DND-41 (cell line): ENCODE measurements around the gene IHH.

Experiments used
- ATAC-seq: fragments of 200-7000 bp; cut with Tn5 transposase; 3 replicates; pipeline ENCODE4 v1.9.1; 2021; ENCODE audit warnings: low read depth; ENCODE audit not compliant: insufficient read depth
- DNase-seq: peaks from one replicate; pipeline ENCODE4 v3.0.0-alpha.2; 2020
- H2AFZ ChIP-seq: 2 replicates; pipeline ENCODE4 v1.6.0; 2012; ENCODE audit warnings: low read depth, low read length
- H3K27ac ChIP-seq: 2 replicates; pipeline ENCODE4 v1.5.1; 2012; ENCODE audit warnings: low read length, inconsistent platforms
- H3K27me3 ChIP-seq: fragments of 200-600 bp; sonication (generic); 2 replicates; pipeline ENCODE4 v1.6.0; 2012; ENCODE audit warnings: low read length, mild to moderate bottlenecking, inconsistent platforms; ENCODE audit not compliant: insufficient read depth, poor library complexity
- H3K36me3 ChIP-seq: 2 replicates; pipeline ENCODE4 v1.5.1; 2012; ENCODE audit warnings: low read length, inconsistent platforms; ENCODE audit not compliant: insufficient read depth
- H3K4me1 ChIP-seq: 2 replicates; pipeline ENCODE4 v1.5.1; 2012; ENCODE audit warnings: mild to moderate bottlenecking, low read length; ENCODE audit not compliant: insufficient read depth
- H3K4me2 ChIP-seq: 2 replicates; pipeline ENCODE4 v1.6.0; 2012; ENCODE audit warnings: mild to moderate bottlenecking, moderate library complexity, low read length, inconsistent platforms; ENCODE audit not compliant: insufficient read depth
- H3K4me3 ChIP-seq, 2 experiments: fragments of 200-600 bp in 1 of 2; shearing (Covaris generic) in 1 of 2; 2 replicates each; pipeline ENCODE4 v1.5.1; 2012 to 2016; ENCODE audit warnings: inconsistent platforms in 2 of 2, low read length in 2 of 2, mild to moderate bottlenecking in 2 of 2, low read depth in 1 of 2, moderate library complexity in 1 of 2
- H3K79me2 ChIP-seq: 2 replicates; pipeline ENCODE4 v1.6.0; 2012; ENCODE audit warnings: low read length, inconsistent platforms; ENCODE audit not compliant: insufficient read depth
- H3K9ac ChIP-seq: 2 replicates; pipeline ENCODE4 v1.6.0; 2012; ENCODE audit warnings: low read depth, mild to moderate bottlenecking, inconsistent platforms, low read length, moderate library complexity
- H3K9me3 ChIP-seq: 2 replicates; pipeline ENCODE4 v1.5.1; 2012; ENCODE audit warnings: low read length, moderate library complexity, mild to moderate bottlenecking, inconsistent platforms; ENCODE audit not compliant: insufficient read depth, severe bottlenecking
- H4K20me1 ChIP-seq: 2 replicates; pipeline ENCODE4 v1.6.0; 2012; ENCODE audit warnings: low read length; ENCODE audit not compliant: insufficient read depth
- EZH2 ChIP-seq: IDR thresholded peaks from 3 replicates; pipeline ENCODE4 v1.6.1; 2012; ENCODE audit warnings: borderline replicate concordance, low read depth, mild to moderate bottlenecking, moderate library complexity, low read length, inconsistent platforms; ENCODE audit not compliant: severe bottlenecking
- TF ChIP-seq, protein P1 (sequence below): IDR thresholded peaks from 2 replicates; pipeline ENCODE4 v1.5.1; 2012; ENCODE audit warnings: borderline replicate concordance, low read length, moderate library complexity, mild to moderate bottlenecking; ENCODE audit not compliant: poor library complexity, severe bottlenecking; ENCODE audit errors: extremely low read depth

Gene IHH

DNA sequence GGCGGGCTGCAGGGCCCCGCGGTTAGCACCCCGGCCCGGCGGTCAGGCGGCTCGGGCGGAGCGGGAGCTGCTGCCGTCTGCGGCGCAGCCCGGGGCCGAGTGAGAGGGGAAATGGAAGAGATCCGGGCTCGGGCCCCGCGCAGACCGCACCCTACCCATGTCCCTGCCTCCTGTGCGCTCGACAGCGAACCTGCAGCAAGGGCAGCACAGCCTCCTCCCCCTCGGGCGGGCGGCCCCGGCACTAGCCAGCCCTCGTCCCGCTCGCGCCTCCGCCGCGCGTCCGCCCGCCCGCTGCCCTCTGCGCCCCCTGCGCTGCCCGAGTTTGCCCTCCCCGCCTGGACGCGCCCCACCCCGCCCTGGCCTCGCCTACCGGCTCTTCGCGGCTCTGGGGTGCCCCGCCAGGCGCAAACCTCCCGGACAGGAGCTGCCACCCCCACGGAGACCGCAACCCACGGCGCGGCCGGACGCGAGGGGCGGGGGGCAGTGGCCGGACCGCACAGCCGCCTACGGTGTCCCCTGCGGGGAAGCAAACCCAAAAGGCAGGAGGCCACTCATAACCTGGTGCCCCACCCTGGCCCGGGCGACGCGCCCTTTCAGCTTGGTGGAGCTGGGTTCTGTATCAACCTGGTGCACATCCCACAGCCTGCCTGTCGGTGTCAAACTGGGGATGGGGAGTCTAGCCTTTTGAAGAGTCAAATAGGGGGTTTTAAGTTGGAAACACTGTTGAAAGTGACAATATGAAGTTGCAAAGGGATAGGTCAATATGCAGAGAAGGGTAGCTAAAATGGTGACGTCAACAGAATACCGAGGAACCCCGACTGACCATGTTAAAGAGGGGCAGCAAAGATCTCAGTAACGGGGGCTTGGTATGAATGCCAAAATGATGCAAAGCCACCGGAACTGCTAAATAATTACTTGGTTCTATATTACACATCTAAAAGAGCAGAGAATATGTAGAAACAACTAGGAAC lies at the start of gene IHH:
Gene IHH (minus strand): TSS at position 101 of the 971 bp plus-strand sequence. CDS start 454 bp downstream, outside the sequence.
- H3K36me3 ChIP-seq, result no peaks in the 10 kb centered on the region
- no peak within 1 kb of the TSS for H3K27ac ChIP-seq
- H3K4me1 ChIP-seq, result no peaks in the 10 kb centered on the region
- no peak for ATAC-seq
- H3K4me3 ChIP-seq, result no peak within 1 kb of the TSS
- no peaks in the 10 kb centered on the region for H3K9me3 ChIP-seq
- TF ChIP-seq, protein P1, sequence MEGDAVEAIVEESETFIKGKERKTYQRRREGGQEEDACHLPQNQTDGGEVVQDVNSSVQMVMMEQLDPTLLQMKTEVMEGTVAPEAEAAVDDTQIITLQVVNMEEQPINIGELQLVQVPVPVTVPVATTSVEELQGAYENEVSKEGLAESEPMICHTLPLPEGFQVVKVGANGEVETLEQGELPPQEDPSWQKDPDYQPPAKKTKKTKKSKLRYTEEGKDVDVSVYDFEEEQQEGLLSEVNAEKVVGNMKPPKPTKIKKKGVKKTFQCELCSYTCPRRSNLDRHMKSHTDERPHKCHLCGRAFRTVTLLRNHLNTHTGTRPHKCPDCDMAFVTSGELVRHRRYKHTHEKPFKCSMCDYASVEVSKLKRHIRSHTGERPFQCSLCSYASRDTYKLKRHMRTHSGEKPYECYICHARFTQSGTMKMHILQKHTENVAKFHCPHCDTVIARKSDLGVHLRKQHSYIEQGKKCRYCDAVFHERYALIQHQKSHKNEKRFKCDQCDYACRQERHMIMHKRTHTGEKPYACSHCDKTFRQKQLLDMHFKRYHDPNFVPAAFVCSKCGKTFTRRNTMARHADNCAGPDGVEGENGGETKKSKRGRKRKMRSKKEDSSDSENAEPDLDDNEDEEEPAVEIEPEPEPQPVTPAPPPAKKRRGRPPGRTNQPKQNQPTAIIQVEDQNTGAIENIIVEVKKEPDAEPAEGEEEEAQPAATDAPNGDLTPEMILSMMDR, result no peak
- no peak for TF ChIP-seq EZH2
- DNase-seq, result no peak
- no peak within 1 kb of the TSS for H2AFZ ChIP-seq
- no peak within 1 kb of the TSS for H3K9ac ChIP-seq
- no peak within 1 kb of the TSS for H3K4me2 ChIP-seq
- no peaks in the 10 kb centered on the region for H3K79me2 ChIP-seq
- H4K20me1 ChIP-seq, result no peaks in the 10 kb centered on the region
- no peaks in the 10 kb centered on the region for H3K27me3 ChIP-seq

DNA sequence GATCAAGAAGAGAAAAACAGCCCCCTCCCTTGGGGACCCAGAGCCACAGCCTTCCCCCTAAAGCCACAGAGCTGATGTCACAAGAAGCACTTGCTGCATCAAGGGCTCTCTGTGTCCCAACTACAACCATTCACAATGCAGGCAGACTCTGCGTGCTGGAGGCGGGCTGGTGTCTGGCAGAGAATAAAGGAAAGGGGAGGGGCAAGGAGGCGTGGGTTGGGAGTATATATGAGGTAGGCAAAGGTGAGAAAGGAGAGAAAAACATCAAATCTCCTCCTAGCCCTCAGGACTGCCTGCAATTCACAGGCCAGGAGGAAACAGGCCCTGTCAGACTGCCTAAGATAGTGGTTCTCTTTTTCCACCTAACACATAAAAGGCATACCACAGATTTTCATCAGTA lies 48.8 kb upstream of the IHH start:
- H3K4me3 ChIP-seq, result no peak overlapping the region
- no peaks in the 10 kb centered on the region for H3K36me3 ChIP-seq
- no peak overlapping the region for H2AFZ ChIP-seq
- TF ChIP-seq, protein P1, result no peak
- no peaks in the 10 kb centered on the region for H3K27me3 ChIP-seq
- H3K4me1 ChIP-seq, result no peaks in the 10 kb centered on the region
- no peaks in the 10 kb centered on the region for H3K79me2 ChIP-seq
- no peak overlapping the region for H3K9ac ChIP-seq
- peaks cover 3% of the 10 kb centered on the region; the same call in 1 of the 2 replicates for H4K20me1 ChIP-seq
- no peak overlapping the region for H3K4me2 ChIP-seq
- DNase-seq, result peak; percentile 24
- peak; percentile 72 for ATAC-seq
- no peaks in the 10 kb centered on the region for H3K9me3 ChIP-seq
- H3K27ac ChIP-seq, result no peak overlapping the region

DNA sequence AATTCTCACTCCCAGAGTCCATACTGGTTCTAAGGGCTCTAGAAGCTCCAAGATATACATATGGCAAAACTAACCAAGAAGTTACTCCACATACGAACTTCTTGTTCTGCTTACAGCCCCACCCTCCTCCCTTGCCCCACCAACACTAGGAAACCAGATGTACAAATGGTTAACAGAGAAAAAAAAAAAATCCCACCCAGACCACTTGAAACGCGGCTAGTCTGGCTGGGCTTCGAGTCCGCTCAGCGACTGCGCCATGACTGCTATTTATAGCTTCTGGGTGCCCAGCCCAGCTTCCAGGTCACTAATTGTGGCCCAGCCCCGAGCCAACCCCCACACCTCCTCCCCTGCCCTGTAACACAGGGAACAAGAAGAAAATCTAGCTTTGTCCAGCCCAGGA lies 47.0 kb upstream of the IHH start:
- Histone ChIP-seq H3K9ac (no peak overlapping the region), H4K20me1 (no peaks in the 10 kb centered on the region), H3K9me3 (no peaks in the 10 kb centered on the region), H3K36me3 (no peaks in the 10 kb centered on the region), H3K4me2 (no peak overlapping the region), H3K27me3 (no peaks in the 10 kb centered on the region), H3K4me3 (no peak overlapping the region), H3K27ac (no peak overlapping the region), H3K4me1 (no peaks in the 10 kb centered on the region), H3K79me2 (no peaks in the 10 kb centered on the region), H2AFZ (no peak overlapping the region)
- ATAC-seq (no peak), DNase-seq (no peak)
- TF ChIP-seq, protein P1, result no peak
- TF ChIP-seq EZH2, result no peak
